Gastrocnemius medialis (tissue), 4 donors: ENCODE results near the gene SVOP. TPM values are rescaled to one million over a fixed set of nuclear protein-coding genes. Genes with fewer than 3 reads are reported as not detected.
"Not testable (repeated sequence)": the region's sequence is repeated elsewhere in the genome, so short reads cannot be mapped to it uniquely, and the experiment has no call there.

Source experiments
- ATAC-seq, 2 donors: fragments of 150-250 bp; one replicate each; pipeline ENCODE4 v1.9.1; 2016
- DNase-seq, 2 donors: peaks; one replicate each; pipeline ENCODE4 v3.0.0-alpha.2; 2019
- H3K27ac ChIP-seq, 4 donors: fragments of 200-600 bp; sonication (generic); 1 replicate in 1 of 4; 2 replicates in 3 of 4; pipeline ENCODE4 v1.5.1; 2016 to 2018; ENCODE audit warnings: mild to moderate bottlenecking in 2 of 4, moderate library complexity in 1 of 4
- H3K27me3 ChIP-seq, 3 donors: fragments of 200-600 bp; sonication (generic) in 2 of 3; 1 replicate in 1 of 3; 2 replicates in 2 of 3; pipeline versions ENCODE4 v1.5.1 to v1.6.0; 2016 to 2019; ENCODE audit warnings: mild to moderate bottlenecking in 1 of 3, moderate library complexity in 1 of 3
- H3K36me3 ChIP-seq, 2 donors: fragments of 200-600 bp; sonication (generic) in 1 of 2; one replicate each; pipeline ENCODE4 v1.5.1; 2017 to 2018
- H3K4me1 ChIP-seq, 2 donors: fragments of 200-600 bp; sonication (generic) in 1 of 2; one replicate each; pipeline ENCODE4 v1.5.1; 2016 to 2017; ENCODE audit warnings: mild to moderate bottlenecking in 2 of 2
- H3K4me3 ChIP-seq, 4 donors: fragments of 200-600 bp; sonication (generic) in 3 of 4; 1 replicate in 1 of 4; 2 replicates in 3 of 4; pipeline ENCODE4 v1.5.1; 2016 to 2019; ENCODE audit warnings: mild to moderate bottlenecking in 2 of 4
- H3K9me3 ChIP-seq, 3 donors: fragments of 200-600 bp; sonication (generic) in 2 of 3; 1 replicate in 1 of 3; 2 replicates in 2 of 3; pipeline ENCODE4 v1.5.1; 2016 to 2019
- POLR2A ChIP-seq, 2 donors: fragments of 450-650 bp; IDR thresholded peaks; one replicate each; pipeline ENCODE4 v1.6.1; 2017; ENCODE audit warnings: antibody characterized with exemption in 2 of 2, mild to moderate bottlenecking in 2 of 2, moderate library complexity in 2 of 2
- in situ Hi-C, 4 donors: fragments of 200-750 bp; cut with MboI; loops; one replicate each; pipeline versions ENCODE4 v1.15.0 to v1.8.0; 2017; ENCODE audit warnings: low sequenced_read_pairs in 4 of 4
- intact Hi-C: fragments of 100-400 bp; cut with DNase I; formaldehyde crosslinking; loops from one replicate; pipeline ENCODE4 v1.15.1; 2023; ENCODE audit warnings: low total_unique reads
- total RNA-seq, 4 donors: library from RNA; depleted of rRNA; stranded (reverse); fragments of >200 nt; gene quantifications; one replicate each; pipeline versions ENCODE4 v1.1.0 to v1.2.3, GENCODE V29; 2016
- TF ChIP-seq, protein P1 (sequence below), 5 experiments: fragments of 450-650 bp in 3 of 5; fragments of 200-600 bp in 2 of 5; sonication (generic) in 2 of 5; IDR thresholded peaks in 4 of 5; conservative IDR thresholded peaks in 1 of 5; 1 replicate in 4 of 5; 2 replicates in 1 of 5; pipeline ENCODE4 v1.5.1; 2016 to 2019; ENCODE audit warnings: antibody characterized with exemption in 5 of 5, mild to moderate bottlenecking in 3 of 5, moderate library complexity in 3 of 5

The SVOP gene
- total RNA-seq, 4 donors from 2014 or later, result 0.03 TPM; not detected in 3

DNA sequence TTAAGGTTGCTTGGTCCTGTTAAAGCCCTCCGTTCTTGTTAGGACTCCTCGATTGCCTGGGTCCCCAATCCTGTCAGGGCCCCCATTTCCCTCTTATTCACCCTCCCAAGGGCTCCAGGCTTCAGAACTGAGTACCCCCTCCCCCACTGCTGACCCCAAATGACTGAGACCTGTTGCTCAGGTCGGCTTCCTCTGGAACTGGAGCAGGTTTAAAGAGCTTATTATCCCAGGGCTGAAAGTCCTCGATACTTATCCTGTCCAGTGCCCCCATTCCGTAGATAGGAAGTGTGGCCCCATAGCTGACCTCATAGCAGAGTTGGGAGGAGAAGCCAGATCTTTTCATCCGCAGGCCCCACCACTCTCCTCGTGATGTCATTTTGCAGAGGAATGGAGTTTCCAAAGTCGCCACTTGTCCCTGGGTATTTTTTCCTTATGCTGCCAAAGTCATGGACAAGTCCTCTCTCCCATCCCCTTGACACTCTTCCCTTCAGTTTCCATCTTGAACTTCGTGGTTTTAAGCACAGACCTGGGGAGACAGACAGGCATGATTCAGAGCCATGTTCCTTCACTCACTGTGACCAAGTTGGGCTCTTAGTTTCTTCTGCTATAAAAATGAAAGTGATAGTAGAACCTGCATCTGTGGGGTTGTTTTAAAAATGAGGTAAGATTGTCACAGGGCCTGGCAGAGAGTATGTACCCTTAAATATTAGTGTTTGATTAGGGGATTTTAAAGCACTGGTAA is 32.7 kb upstream of the SVOP start:
- TF ChIP-seq, protein P1, sequence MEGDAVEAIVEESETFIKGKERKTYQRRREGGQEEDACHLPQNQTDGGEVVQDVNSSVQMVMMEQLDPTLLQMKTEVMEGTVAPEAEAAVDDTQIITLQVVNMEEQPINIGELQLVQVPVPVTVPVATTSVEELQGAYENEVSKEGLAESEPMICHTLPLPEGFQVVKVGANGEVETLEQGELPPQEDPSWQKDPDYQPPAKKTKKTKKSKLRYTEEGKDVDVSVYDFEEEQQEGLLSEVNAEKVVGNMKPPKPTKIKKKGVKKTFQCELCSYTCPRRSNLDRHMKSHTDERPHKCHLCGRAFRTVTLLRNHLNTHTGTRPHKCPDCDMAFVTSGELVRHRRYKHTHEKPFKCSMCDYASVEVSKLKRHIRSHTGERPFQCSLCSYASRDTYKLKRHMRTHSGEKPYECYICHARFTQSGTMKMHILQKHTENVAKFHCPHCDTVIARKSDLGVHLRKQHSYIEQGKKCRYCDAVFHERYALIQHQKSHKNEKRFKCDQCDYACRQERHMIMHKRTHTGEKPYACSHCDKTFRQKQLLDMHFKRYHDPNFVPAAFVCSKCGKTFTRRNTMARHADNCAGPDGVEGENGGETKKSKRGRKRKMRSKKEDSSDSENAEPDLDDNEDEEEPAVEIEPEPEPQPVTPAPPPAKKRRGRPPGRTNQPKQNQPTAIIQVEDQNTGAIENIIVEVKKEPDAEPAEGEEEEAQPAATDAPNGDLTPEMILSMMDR (IDR thresholded peaks at IDR 0.05 in 4 of 5, conservative IDR thresholded peaks at IDR 0.05 in 1 of 5), result no peak
- no peak for TF ChIP-seq POLR2A (IDR thresholded peaks at IDR 0.05)
- ATAC-seq (no peak), DNase-seq (no peak)
- H3K9me3 ChIP-seq, result no peaks in the 10 kb centered on the region
- peaks cover 13 to 21% of the 10 kb centered on the region in 2 donors for H3K4me1 ChIP-seq
- H3K4me3 ChIP-seq, result peak overlapping the region; percentile 90 to 92 (median 91)
- intact Hi-C loops, result loop anchor here (5.0 kb wide), 1 partner anchor 491 kb away; the partner anchor contains the start of genes ISCU and SART3
- in situ Hi-C loops, result no loop called here
- no peaks in the 10 kb centered on the region for H3K27me3 ChIP-seq
- peaks cover 0 to 15% of the 10 kb centered on the region in 2 donors for H3K36me3 ChIP-seq
- peak overlapping the region; percentile 86 to 94 (median 90) for H3K27ac ChIP-seq

DNA sequence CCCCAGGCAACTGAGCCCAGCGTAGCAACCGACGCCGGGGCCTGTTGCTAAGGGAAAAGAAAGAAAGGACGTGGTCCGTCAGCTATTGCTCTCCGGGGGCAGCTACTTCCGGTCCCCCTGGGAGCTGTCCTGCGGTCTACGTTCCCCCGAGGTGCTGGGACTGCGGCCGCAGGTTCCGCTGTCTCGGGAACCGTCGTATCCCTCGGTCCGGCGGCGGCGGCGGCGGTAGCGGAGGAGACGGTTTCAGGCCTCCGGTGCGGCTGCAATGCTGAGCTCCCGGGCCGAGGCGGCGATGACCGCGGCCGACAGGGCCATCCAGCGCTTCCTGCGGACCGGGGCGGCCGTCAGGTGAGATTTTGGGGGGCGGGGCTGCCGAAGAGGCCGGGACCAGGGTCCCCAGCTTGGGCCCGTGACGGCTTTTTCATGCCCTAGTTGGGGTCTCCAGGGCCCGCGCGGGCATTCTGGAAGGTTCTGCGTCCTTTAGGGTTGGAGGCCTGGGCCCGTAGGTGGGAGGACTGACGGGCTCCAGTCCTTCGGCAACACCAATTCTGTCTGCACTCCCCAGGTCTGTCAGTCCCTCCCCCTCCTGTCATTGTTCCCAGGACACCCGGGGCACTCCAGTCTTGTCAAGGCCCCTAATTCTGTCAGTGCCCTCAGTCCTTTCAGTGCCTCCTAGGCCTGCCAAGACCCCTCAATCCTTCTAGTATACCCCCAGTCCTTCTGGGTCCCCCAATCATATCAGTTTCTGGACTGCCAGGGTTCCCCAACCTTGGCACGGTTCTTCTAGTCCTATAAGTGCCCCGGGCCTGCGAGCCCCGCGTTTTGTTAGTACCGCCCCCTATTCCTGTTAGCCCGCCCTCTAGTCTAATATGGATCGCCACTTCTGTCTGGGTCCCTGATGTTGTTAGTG is 31.8 kb upstream of the SVOP start, which contains the start of gene USP30:
USP30 (plus strand) TSS at position 163 of the 910 bp plus-strand sequence; CDS start at position 266, 103 bp downstream.
- H3K4me1 ChIP-seq, result peaks cover 13 to 21% of the 10 kb centered on the region in 2 donors
- TF ChIP-seq, protein P1 (IDR thresholded peaks at IDR 0.05 in 4 of 5, conservative IDR thresholded peaks at IDR 0.05 in 1 of 5), result peak in 2 of 5 experiments; percentile 6 to 13
- no peak for TF ChIP-seq POLR2A (IDR thresholded peaks at IDR 0.05)
- in situ Hi-C loops (no loop called here), intact Hi-C loops (loop anchor here (1.0 to 5.0 kb wide), 2 partner anchors 41 to 490 kb away; partner anchors contain the start of genes ALKBH2, ISCU and SART3)
- H3K36me3 ChIP-seq, result peaks cover 0 to 11% of the 10 kb centered on the region in 2 donors
- DNase-seq (peak; percentile 68 to 74), ATAC-seq (peak; percentile 96)
- H3K27ac ChIP-seq, result peak within 1 kb of the TSS; percentile 86 to 94 (median 90)
- peak within 1 kb of the TSS; percentile 90 to 92 (median 91) for H3K4me3 ChIP-seq
- H3K9me3 ChIP-seq, result no peaks in the 10 kb centered on the region
- H3K27me3 ChIP-seq, result no peaks in the 10 kb centered on the region

DNA sequence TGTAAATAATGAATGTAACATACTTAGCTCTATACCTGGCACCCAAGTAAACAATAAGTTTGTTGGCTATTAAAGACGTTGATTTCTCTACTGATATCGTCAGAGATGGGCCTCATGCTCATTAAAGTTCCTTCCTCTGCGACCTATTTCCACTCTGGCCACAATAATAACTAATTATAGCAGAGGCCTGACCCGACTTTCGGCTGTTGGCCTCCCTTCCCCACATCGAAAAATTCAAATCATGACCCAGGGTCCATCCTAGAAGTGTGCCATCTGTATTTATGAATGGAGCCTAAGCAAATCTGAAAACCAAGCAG is 31.2 kb upstream of the SVOP start:
- in situ Hi-C loops, result no loop called here
- DNase-seq (no peak), ATAC-seq (peak; percentile 46 to 54)
- H3K9me3 ChIP-seq, result no peaks in the 10 kb centered on the region
- TF ChIP-seq, protein P1 (IDR thresholded peaks at IDR 0.05 in 4 of 5, conservative IDR thresholded peaks at IDR 0.05 in 1 of 5), result no peak
- no peak for TF ChIP-seq POLR2A (IDR thresholded peaks at IDR 0.05)
- intact Hi-C loops, result loop anchor here (1.0 to 5.0 kb wide), 2 partner anchors 41 to 490 kb away; partner anchors contain the start of genes ALKBH2, ISCU and SART3
- no peaks in the 10 kb centered on the region for H3K27me3 ChIP-seq
- peaks cover 13 to 21% of the 10 kb centered on the region in 2 donors for H3K4me1 ChIP-seq
- H3K27ac ChIP-seq, result peak overlapping the region; percentile 86 to 94 (median 90)
- H3K4me3 ChIP-seq, result peak overlapping the region; percentile 90 to 92 (median 91)
- peaks cover 0 to 6% of the 10 kb centered on the region in 2 donors for H3K36me3 ChIP-seq

DNA sequence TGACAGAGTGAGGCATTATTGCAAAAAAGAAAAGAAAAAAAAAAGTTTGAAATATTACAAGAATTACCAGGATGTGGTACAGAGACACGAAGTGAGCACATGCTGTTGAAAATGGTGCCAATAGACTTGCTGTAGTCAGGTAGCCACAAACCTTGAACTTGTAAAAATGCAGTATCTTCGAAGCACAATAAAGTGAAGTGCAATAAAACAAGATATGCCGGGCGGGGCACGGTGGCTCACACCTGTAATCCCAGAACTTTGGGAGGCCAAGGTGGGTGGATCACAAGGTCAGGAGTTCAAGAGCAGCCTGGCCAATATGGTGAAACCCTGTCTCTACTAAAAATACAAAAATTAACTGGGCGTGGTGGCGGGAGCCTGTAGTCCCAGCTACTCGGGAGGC is 28.9 kb upstream of the SVOP start:
- H3K4me3 ChIP-seq, H3K27ac ChIP-seq, DNase-seq, H3K27me3 ChIP-seq, H3K36me3 ChIP-seq, H3K9me3 ChIP-seq, ATAC-seq, in situ Hi-C loops: not testable (repeated sequence)
- intact Hi-C loops, result loop anchor here (5.0 kb wide), 1 partner anchor 487 kb away; the partner anchor contains the start of genes ISCU and SART3
- peaks cover 11 to 21% of the 10 kb centered on the region in 2 donors for H3K4me1 ChIP-seq

DNA sequence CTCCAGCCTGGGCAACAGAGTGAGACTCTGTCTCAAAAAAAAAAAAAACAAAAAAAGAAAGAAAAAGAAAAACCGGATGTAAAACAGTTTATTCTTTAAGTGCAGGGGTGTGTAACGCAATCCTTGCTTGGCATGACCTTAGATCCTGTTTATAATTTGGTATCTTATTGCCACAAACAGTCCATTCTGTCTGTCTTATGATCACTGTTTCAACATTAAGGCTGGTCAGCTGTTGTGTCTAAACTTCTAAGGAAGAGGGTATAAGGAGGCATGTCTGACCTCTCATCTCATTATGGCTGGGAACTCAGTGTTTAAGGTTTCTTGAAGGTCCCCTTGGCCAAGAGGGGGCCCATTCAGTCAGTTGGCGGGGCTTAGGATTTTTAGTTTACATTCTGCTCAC is 27.8 kb upstream of the SVOP start:
- H3K4me3 ChIP-seq, intact Hi-C loops, ATAC-seq, H3K36me3 ChIP-seq, H3K9me3 ChIP-seq, H3K27me3 ChIP-seq, in situ Hi-C loops, DNase-seq, H3K27ac ChIP-seq: not testable (repeated sequence)
- H3K4me1 ChIP-seq, result peaks cover 5 to 12% of the 10 kb centered on the region in 2 donors
